HG02610 (cell line): ENCODE results near the gene TTYH3.
"Not testable (repeated sequence)": the region's sequence is repeated elsewhere in the genome, so short reads cannot be mapped to it uniquely, and the experiment has no call there.

ENCODE experiments used
- ATAC-seq: cut with Tn5 transposase; IDR thresholded peaks from one replicate; pipeline ENCODE4 v1.9.1; 2021; ENCODE audit warnings: mild to moderate bottlenecking, moderate library complexity; ENCODE audit not compliant: unreplicated experiment

TTYH3 gene

DNA sequence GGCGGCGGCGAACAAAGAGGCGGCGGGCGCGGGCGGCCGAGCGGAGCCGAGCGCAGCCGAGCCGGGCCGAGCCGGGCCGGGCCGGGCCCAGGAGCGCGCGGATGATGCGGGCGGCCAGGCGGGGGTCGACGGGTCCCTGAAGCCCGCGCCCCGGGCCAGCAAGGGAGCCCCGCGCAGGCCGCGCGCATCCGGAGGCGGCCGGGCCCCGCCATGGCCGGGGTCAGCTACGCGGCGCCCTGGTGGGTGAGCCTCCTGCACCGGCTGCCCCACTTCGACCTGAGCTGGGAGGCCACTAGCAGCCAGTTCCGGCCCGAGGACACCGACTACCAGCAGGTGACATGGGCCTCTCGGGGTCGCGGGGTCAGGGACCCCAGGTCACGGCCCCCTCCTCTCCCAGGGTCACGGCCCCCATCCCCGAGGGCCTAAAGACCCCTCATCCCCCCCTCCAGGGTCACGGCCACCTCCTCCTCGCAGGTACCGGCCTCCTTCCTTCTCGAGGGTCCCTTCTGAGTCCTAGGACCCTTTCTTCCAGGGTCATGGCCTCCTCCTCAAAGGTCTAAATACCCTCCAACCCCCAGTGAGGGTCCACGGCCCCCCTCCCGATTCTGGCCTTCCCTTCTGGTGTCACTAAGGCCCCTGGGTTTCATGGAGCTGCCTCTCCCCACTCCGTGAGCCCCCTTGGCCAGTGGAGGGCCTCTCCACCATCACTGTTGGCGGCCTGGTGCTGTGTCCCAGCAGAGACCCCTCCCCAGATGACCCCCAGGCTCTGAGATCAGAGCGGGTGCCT, at the start of gene TTYH3:
TSS of gene TTYH3 (plus strand) at position 41 of the 787 bp plus-strand sequence. CDS start at position 211, 170 bp downstream.
- no peak for ATAC-seq

DNA sequence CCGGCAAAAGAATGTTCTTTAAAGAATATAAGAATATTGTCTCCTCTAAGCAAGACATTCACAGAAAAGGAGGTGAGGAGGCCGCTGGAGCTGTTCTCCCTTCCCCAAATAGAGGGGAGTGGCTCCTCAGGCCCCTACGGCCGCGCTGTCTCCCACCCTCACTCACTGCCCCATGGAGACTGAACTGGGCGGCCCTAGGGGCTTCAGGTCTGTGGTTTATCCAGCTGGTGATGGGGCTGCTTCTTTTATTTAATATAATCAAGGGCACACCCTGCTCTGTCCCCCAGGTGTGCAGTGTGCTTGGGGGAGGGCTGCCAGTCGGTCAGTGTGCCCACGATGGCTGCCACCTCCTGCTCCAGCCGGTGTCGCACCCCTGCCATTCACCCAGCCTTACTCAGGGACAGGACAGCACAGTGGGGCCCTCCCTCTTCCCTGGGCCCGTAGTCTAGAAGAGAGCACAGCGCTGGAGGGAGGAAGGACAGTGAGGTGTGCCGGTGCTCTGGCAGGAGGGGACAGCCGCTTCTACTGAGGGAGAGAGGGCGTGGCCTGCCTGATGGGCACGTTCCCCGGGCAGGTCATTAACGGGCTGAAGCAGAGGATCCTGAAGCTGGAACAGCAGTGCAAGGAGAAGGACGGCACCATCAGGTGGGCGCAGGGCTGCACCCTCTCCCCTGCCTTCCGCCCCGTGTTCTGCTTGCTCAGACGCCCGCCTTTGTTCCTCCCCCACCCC, 49.6 kb upstream of the TTYH3 start:
- ATAC-seq: no peak

- no peak for ATAC-seq
Measured at GRCh38 chr7:2583798-2584580, 47.8 kb upstream of the TTYH3 start.

GRCh38 chr7:2585446-2585845, 46.3 kb upstream of the TTYH3 start:
- no peak for ATAC-seq

DNA sequence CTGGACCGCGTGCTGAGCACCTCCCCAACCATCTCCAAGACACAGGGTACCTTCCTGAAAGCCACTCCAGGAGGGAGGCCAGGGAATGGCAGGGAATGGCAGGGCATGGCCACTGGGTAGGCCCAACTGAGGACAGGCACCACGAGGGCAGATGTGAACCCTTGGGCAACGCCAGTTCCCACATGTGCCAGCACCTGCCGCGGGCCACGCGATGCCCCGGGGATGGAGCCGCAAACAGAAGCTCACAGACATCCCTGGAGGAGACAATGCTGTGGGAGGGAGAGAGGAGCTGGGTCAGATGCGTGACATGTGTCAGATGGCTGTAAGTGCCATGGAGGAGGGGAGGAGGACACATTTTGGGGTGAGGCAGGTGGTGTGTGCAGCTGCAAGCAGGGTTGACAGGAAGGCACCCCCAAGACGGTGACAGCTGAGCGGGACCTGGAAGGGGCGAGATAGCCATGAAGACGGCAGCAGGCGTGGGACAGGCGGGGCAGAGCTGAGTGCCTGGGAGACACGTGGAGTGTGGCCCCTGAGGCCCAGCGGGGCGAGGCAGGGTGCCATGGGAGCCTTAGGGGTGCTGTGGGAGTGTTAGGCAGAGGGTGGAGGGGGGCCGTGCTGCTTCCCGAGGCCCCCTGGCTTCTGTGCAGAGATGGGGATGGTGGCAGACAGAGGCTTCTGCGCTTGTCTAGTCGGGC, 45.3 kb upstream of the TTYH3 start:
- ATAC-seq: no peak

GRCh38 chr7:2587134-2587533, 44.7 kb upstream of the TTYH3 start:
- ATAC-seq: no peak

GRCh38 chr7:2587778-2588177, 44.0 kb upstream of the TTYH3 start:
- no peak for ATAC-seq

DNA sequence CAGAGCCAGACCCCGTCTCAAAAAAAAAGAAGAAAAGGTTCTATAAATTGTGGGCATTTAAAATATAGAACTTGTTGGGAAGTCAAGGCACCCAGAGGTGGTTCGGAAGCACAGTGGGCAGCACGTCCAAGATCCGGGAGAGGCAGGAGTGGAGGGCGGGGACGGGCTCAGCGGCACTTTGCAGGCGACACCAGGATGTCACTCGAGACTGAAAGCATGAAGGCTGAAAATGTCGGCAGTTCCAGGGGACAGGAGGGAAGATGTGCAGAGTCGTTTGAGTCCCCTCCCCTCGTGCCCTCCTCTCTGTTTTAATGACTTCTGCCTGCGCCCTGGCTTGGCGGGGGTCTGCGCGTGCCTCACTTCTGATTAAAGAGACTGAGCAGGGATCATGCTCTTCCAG, 42.4 kb upstream of the TTYH3 start:
- no peak for ATAC-seq

DNA sequence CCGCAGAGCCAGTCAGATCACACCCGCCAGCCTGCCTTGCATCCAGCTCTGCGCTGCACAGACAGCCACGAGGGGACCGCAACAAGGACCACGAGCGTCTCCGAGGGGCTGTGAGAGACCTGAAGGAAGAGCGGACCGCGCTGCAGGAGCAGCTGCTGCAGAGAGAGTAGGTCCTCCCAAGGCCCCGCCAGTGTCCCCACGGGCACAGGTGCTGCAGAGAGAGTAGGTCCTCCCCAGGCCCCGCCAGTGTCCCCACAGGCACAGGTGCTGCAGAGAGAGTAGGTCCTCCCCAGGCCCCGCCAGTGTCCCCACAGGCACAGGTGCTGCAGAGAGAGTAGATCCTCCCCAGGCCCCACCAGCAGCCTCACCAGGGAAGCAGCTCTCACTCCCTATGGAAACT, 41.8 kb upstream of the TTYH3 start:
- not testable (repeated sequence) for ATAC-seq

- no peak for ATAC-seq
Measured at GRCh38 chr7:2592375-2592865, 39.4 kb upstream of the TTYH3 start.

- ATAC-seq: no peak
Measured at GRCh38 chr7:2593036-2593727, 38.6 kb upstream of the TTYH3 start.

- ATAC-seq: no peak
Measured at GRCh38 chr7:2594599-2594998, 37.2 kb upstream of the TTYH3 start.

DNA sequence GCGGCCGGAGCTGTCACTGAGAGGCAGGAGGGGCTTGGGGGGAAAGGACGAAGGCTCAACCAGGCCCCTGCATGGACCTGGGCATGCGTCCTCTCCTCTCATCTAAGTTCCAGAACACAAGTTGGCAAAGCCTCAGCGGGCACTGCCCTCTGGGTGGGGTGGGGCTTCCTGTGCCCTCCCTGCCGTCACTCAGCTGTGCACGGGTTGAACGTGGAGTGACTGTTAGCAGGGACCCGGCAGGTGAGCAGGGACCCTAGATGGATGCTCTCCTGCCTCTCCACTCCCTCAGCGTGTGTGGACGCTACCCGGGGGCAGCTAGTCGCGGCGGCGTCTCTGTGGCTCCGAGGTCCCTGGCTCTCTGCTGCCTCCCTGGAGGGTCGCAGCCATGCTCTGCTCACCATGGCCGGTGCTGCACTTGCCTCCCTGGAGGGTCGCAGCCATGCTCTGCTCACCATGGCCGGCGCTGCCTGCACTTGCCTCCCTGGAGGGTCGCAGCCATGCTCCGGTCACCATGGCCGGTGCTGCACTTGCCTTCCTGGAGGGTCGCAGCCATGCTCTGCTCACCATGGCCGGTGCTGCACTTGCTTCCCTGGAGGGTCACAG, 36.4 kb upstream of the TTYH3 start:
- no peak for ATAC-seq

DNA sequence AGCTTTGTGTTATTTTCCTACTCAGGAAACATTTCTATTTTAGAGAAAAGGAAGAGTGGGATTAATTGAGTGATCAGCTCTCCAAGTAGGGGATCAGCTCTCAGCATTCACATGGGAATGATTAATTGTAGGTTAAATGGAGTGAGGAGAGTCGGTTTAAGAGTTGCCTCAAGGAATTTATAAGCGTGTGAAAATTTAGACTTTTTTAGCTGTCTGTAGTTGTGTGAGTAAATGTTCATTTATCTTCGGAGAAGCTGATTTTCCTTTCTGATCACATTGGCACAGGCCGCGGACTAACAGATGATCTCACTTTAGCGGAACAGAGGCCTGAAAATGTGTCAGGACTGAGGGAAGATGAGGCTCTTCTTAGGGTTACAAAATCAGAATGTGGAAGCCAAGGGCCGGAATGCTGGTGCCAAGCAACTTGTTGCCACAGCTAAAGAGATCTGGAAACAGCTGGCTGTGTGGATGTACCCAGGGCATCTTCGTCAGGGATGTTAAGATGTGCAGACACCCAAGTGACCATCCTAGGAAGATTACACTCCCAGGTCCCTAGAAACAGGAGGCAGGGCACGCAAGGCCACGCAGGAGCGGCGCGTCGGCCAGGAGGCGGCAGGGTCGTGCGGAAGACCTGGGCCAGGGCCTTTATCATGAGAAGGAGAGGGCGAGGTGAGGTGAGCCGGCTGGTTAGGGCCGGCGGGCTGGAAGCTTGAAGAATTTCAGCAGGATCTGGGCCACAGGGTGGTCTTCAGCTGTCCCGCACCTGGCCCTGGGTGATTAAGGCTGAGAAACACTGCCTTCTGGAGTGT, 35.1 kb upstream of the TTYH3 start:
- ATAC-seq: no peak

GRCh38 chr7:2597273-2597640, 34.5 kb upstream of the TTYH3 start:
- no peak for ATAC-seq

DNA sequence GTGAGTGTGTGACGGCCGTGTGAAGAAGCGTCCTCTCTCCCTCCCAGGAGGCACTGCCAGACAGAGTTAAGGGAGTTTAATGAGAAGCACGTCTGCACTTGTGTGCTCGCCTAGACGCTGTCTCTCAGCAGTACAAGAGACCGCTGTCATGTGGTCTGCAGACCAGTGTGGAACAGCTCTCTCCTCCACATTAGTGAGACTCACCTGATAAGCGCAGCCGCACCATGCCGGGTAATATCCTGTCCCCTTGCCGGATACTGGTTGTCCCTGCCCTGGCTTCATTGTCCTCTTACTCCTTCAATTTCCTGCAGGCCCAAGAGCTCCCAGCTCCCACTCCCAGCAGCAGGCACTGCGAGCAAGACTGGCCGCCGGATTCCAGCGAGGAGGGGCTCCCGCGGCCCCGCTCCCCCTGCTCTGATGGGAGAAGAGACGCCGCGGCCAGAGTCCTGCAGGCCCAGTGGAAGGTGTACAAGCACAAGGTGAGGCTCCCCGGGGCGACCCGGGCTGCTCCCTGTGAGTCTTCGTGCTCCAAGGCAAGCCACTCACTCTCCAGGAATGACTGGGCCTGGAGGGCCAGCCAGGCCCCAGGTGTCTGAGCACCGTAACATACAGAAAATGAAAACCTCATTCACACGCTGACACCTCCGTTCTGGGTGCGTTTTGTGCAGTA, 33.5 kb upstream of the TTYH3 start:
- no peak for ATAC-seq

DNA sequence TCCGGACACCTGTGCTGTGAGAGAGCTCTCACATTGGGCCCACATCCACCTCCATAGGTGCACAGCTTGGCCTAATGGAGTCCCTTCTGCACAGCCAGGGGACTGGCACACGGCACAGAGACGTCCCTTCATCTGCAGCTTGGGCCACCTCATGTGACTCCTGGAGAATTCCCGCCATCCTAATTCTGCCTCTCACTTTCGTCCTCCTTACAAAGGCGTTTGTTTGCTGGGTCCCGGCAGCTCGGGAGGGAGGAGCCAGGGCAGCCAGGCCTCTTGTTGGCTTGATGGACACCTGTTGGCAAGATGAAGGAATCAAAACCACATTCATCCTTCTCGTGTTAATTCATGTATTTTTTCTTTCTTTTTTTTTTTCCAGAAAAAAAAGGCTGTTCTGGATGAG, 30.7 kb upstream of the TTYH3 start:
- no peak for ATAC-seq

GRCh38 chr7:2601907-2602306, 29.9 kb upstream of the TTYH3 start:
- no peak for ATAC-seq
